ENCODE measurements around the gene CD55.

- TF ChIP-seq TAF1 (IDR thresholded peaks at IDR 0.05; ENCODE audit: low read depth, low read length) (no peak), POLR2AphosphoS5 (IDR thresholded peaks at IDR 0.05; ENCODE audit: low read depth, low read length) (no peak)
These were observed 77.5 kb downstream of the CD55 start for GRCh38 chr1:207398986-207399385.

All from GM12891 (cell line).